DMS53 treated with DMSO at 0.1 percent for 48 hours (cell line): ENCODE measurements around the gene EID2B.

Source experiments
- DNase-seq: peaks from one replicate; lab custom pipeline; 2025; ENCODE audit not compliant: unreplicated experiment; lab: John Stamatoyannopoulos, UW

EID2B gene

DNA sequence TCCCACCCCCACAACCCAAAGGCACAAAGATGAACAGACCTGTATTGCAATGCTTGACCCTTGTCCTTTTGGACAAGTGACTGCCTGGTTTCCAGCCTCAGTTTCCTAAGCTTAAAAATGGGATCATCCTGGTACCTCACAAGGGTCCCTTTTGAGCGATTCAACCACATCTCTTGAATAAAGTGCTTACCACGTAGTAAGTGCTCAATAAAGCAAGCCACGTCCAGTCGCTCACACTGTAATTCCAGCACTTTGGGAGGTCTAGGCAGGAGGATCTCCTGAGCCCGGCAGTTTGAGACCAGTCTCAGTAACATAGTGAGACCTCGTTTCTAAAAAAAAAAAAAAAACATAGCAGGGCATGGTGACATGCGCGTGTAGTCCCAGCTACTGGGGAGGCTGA is 32.7 kb downstream of the EID2B start:
- no peak for DNase-seq

GRCh38 chr19:39498798-39499642 is 33.6 kb downstream of the EID2B start, which contains the start of gene DLL3:
DLL3 (plus strand) TSS chr19:39498947; CDS start chr19:39498975, 28 bp downstream.
- DNase-seq: peak; percentile 55

GRCh38 chr19:39497996-39498797 is 34.5 kb downstream of the EID2B start:
- peak; percentile 94 for DNase-seq

DNA sequence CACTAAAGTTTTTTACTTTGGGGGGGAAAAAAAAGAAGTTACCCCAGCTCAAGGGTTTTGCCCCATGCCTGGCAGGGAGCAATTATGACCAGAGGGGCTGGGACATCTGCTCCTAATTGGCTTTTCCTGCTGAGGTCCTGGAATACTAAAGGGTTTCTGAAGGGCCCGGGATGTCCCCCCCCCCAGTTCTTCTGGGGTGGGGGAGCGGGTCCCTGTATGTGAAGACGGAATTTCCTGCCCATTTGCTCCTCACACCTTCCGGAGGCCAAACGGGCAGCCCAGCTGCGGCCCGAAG is 35.0 kb downstream of the EID2B start:
- DNase-seq: no peak

GRCh38 chr19:39496063-39496462 is 36.6 kb downstream of the EID2B start:
- no peak for DNase-seq

DNA sequence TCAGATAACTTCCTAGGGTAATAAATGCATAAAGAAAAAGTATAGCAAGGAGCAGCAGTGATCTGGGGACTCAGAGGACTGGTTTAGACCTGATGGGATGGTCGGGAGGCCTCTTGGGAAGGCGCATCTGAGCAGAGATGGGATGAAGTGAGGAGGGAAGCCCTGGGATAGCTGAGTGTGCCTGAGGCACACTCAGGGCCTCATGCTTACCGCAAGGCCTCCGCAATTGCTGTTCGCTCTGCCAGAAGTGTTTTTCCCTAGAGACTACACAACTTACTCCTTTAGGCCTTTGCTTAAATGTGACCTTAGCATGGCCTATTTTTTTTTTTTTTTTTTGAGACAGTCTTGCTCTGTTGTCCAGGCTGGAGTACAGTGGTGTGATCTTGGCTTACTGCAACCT is 38.0 kb downstream of the EID2B start:
- DNase-seq: no peak

DNA sequence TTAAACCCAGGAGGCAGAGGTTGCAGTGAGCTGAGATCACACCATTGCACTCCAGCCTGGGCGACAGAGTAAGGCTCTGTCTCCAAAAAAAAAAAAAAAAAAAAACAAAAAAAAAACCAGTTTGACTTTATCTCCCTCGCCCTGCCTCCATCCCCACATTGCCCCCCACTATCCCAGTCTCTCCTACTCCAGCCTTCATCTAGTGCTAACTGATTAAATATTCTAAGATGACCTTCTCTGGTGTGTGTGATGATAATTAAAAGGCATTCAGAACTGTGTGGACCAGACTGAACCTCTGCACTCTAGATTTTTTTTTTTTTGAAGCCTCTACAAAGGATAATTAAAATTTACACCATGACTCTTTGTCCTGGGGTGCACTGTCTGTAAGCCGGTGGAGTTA is 39.9 kb downstream of the EID2B start:
- DNase-seq: no peak

DNA sequence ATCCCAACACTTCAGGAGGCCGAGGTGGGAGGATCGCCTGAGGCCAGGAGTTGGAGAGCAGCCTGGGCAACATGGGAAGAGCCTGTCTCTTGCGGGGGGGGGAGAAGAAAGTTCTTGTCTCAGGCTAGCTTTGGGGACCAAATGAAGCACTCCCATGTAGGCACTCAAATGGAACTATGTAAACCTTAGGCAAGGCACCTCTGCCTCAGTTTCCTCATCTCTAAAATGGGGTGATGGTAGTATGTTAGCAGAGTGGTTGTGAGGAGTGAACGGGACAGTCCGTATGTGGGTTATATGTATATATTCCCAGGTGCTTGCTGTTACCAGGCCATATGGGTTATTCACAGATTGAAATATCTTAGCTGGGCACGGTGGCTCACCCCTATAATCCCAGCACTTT is 40.4 kb downstream of the EID2B start:
- DNase-seq: no peak

- DNase-seq: no peak
These were observed 42.9 kb downstream of the EID2B start for GRCh38 chr19:39489756-39490155.

DNA sequence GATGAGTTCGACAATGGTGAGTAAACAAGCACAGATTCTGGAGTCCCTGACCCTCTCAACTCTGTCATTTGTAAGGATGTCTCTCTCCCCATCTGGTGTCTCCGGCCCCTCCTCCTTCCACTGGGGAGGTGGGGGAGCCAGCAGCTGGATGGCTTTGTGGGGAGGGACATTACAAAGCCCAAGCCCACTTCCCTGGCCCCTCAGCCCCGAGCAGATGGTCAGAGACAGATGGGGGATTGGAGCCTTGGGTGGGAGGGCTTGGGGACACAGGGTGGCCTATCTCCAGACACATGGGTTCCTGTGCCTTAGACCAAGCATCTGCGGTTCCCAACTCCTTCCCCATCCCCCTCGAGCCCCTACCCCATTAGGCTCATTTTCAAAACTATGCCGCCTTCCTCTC is 49.5 kb downstream of the EID2B start:
- DNase-seq: no peak

DNA sequence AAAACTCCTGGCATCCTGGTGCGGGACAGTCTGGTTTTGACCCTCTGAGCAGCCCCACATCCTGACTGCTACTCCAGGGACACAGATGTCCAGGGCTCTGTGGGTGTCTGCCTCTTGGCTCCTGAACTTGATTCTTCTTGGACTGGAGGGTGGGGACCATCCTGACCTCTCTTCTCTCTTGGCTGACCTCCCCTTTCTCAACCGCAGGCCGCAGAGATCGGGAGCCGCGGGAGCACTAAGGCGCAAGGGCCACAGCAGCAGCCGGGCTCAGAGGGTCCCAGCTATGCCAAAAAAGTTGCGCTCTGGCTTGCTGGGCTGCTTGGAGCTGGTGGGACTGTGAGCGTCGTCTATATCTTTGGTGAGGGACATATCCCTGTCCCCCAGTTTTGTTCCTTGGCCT is 51.0 kb downstream of the EID2B start:
- no peak for DNase-seq

DNA sequence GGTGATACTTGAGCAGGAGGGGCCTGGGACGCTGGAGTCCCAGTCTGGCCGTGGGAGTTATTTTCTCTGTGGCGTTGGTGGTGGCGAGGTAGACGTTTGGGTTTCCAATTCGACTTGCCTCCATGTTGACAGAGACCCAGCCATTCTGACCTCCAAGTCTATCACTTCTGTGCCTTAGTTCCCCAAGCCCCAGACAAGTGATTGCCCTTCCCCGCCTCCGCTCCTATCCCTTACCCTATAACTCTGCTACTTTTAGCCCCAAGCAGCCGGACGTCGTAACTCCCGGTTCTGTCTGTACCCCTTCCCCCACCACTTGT is 51.5 kb downstream of the EID2B start:
- DNase-seq: no peak
